GM19043 (cell line): ENCODE measurements around the gene UCK1.

ENCODE experiments used
- ATAC-seq: cut with Tn5 transposase; IDR thresholded peaks from one replicate; pipeline ENCODE4 v1.9.1; 2021; ENCODE audit warnings: low read depth; ENCODE audit not compliant: unreplicated experiment

Gene UCK1

DNA sequence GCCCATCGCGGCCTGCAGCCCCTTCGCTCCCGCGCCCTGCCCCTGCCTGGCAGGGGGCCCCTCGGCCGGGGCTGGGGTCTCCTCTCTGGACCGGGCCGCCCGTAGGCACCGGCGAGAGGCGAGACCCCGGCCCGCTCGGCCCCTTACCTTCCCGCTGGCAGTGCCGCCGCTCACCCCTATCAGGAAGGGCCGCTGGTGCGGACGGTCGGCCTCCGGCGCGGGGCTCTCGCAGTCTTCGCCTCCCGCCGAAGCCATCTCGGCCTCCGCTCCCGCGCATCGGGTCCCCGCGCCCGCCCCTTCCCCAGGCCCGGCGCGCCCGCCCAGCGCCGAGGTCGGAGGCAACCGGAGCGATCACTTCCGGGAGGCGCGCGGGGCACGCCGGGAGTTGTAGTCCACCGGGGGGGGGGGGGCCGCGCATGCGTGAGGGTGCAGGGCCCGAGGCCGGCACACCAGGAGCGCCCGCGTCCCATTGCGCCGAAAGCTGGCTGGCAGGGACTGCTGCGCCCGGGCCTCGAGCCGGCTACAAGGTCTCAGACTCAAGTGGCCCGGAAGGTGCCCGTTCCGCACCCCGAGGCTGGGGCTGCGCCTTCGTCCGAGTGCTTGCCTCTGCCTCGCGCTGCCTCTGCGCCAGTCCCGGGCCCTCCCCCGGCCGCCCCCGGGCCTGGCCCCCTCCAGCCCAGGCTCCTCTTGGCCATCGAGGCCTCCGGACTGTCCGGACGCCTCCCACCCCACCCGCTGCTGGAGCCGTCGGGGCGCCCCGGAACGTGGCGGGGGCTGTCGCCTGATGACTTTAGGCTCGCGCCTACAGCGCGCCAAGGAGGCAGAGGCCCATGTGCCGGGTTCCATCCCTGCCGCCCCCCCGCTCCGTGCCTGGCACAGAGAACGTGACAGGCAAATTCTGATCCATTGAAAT, at the start of gene UCK1:
UCK1 (minus strand) TSS at position 344 of the 913 bp plus-strand sequence; CDS start at position 255, 89 bp downstream.
- ATAC-seq: peak; percentile 73

DNA sequence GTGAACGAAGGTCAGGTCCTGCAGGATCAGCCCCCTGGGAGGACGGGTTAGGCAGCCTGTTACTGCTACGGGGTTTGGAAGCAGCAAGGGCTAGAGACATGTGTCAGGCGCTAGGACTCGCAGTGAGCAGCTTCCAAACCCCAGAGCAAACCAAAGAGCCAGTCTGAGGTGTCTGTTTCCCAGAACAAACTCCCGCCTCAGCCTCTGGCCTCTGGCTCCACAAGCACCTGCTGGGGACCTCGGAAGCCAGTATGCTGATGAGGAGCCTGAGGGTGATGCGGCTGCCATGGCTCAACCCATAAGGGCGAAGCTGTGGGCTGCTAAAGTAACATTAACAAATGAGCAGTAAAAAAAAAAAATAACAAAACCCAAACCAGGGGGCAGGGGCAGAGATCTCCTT, 49.3 kb upstream of the UCK1 start:
- ATAC-seq: no peak

DNA sequence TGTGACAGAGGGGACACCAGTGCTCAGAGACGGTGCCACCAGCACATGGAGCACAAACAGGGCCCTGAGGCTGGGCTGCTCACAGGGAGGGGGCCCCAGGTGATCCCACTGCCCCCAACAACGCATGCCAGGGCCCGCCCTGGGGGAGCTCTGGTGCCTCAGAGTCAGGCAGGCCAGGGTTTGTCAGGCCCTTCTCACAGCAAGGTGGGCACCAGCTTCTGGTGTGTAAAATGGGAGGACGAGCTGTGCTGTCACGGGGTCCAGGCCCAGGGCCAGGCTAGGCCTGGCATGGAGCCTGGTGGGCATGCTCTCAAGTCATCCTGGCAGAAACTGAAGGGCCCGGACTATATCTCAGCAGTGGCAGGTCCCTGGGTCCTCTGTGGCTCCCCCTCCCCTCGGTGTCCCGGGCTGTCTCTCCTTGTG, 48.7 kb upstream of the UCK1 start:
- ATAC-seq: no peak

DNA sequence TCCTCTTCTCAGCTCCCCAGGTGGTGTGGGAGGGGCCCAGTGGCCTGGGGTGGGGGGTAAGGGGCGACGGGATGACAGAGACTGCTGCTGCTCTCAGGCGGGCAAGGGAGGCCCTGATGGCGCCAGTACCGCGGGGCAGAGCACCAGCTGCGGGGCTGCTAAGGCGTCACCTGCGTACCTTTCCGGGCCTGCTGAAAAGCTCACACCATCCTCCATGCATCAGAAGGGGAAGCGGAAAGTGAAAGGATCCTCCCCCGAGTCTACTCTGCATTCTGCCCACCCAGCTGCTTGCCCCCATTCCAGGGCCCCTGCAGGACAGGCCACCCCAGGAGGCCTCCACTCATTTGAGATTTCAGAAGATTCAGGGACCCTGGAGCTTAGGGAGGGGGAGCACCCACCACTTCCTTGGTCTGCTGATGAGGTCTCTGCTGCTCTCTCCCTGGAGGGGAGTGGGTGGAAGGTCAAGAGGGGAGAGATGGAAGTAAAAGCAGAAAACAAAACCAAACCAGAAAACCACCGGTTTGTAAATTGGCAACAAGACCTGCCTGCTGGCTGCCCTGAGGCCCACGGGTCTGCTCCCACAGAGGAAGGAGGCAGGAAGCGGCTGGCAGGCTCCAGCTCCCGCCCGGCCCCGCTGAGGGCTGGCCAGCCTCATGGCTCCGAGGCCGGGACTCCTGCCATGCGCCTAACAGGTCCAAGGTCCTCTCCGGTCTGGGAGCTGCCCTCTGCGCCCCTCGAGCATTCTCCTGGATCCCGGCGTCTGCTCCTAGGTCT, 47.9 kb upstream of the UCK1 start:
- ATAC-seq: peak; percentile 70

DNA sequence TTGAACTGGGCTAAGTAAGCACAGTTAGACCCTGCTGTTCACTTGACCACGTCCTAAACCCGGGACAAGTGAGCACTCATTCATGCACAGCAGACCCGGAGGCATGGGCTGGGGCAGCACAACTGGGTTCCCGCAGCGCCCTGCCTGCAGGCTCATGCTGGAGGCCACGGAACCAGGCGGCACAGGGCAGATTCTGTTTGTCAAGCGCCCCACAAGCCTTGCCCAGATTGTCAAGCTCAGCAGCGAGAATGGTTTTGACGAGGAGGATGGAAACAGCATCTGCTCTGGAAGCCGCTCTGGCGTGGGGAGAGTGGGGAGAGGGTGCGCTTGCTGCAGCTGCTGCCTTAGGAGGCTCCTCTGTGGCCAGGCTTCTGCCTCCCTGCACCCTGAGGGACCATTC, 47.0 kb upstream of the UCK1 start:
- no peak for ATAC-seq

DNA sequence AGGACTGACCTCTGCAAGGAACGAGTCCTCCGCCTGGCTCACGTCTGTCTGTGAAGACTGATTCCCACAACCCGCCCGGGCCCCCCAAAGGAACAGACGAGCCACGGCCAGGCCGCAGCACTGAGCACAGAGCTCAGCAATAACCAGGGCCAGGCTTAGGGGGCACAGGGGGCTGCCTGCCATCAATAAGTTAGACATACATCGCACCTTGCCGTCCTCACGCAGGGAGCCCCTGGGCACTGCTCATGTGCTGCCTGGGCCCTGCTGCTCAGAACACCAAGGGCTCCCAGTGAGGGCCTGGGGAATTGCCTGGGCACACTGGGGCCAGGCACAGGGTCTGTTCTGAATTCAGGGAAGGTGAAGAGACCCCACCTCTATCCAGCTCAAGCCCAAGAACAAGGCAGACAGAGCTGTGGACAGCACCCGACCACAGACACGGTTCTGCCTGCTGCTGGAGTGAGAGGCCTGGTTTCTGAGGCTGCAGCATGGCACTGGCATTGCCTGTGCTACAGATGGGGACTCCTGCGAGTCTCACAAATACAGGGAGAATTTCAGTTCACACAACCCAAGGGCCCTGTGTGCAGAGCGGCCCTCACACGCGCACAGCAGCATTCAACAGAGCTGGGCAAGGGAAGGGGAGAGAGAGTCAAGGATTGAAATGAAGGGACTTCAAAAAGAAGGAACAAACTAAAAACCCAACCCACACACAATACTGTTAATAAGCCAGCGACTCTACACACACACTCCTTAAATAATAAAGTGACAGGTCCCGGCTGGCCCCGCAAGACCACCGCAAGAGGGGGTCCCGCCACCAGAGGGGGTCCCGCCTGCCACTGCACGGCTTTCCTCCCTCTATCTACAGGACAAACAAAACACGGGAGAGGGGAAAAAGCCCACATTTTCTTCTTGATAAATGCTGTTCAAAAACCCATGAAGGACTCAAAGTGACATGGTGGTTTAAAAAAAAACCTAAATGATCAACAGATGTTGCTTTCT, 46.2 kb upstream of the UCK1 start:
- ATAC-seq: no peak

DNA sequence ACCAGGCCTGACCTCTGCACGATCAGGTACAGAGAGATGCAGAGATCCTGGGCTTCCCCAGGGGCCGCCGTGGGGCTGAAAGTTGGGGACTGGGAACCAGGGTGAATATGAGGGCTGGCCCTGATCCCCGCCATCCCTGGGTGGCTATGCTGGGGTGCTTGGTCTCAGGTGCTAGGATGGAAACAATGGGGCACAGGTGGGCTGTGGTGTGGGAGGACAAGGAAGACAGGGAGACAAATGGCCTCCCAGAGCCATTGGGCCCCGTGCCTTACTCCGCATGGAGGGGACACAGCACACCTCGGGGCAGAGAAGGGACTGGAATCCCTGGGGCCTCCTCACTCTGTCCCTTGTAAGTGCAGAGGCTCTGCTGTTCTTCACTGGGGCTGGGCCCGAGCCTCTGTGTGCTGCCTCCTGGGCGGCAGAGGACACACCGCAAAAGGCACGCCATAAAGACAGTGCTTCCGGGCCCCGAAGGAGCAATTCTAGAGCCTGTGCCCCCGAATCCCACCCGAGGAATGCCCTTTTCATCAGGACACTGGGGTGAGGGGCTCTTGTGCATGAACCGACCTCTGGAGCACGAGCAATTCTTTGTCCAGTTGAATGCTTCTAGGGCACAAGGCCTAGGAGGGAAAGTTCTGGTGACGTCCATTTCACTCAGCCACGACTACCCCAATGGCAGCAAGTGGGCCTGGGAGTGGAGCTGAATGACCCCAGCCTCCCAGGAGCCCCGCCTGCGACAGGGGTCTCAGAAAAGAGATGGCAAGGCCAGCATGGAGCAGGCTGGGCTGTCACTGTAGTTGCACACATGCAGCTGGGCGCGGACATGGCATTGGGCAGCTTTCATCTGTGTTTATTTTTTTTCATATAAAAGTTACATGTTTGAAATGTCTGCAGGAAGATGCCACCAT, 45.1 kb upstream of the UCK1 start:
- no peak for ATAC-seq

DNA sequence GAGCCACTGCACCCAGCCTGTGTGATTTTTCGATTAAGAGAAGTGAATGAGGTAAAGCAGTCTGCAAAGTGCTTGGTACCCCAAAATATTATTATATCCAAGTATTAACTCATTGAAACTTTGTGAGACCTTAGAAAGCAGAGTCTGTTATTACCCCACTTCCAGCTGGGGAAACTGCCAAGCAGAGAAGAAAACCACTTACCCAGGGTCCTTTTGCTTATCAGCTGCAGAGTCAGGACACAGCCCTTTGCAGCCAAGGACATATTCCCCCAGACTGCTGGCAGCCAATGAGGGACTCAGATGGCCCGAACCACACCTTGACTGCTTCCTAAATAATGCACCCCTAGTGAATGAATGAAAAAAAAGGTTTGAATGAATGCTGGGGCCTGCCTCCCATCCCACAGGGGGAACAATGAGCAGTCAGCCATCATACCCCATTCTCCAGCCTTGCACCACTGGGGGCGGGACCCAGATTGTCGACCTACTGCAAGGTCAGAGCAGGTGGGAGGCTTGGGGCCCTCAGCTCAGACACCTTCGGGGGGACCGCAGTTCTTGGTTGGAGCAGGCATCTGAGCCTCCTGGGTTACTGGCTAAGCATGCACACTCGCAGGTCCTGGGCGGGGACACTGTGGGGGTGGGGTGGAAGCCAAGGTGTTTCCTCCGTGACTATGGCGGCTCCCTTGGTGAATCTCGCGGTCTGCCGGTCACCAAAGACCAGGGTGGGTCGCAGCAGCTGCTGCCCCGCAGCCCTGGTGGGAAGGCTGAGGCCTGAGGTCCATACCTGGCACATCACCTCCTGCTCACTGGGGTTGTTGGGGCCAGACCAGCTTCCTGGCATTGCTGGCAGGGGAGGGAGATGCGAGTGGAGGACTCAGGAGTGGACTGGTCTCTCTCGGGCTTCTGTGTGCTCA, 43.9 kb upstream of the UCK1 start:
- no peak for ATAC-seq

DNA sequence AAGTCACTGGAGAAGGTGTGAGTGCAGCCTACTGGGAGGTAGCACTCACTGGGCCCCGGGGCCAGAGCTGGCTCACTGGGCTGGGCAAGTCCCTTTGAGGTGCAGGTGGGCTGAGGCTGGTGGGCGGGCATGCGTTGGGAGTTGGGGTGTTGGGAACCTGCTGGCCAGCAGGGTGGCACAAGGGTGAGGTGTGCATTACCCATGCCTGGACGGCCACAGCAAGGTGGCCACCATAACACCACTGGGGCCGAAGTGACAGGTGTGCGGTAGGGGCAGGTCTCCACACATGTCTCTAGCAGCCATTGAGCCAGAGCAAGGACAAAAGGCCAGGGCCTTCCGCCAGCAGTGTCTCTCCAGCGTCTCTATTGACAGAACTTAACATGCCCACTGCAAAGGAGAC, 36.8 kb upstream of the UCK1 start:
- ATAC-seq: no peak

DNA sequence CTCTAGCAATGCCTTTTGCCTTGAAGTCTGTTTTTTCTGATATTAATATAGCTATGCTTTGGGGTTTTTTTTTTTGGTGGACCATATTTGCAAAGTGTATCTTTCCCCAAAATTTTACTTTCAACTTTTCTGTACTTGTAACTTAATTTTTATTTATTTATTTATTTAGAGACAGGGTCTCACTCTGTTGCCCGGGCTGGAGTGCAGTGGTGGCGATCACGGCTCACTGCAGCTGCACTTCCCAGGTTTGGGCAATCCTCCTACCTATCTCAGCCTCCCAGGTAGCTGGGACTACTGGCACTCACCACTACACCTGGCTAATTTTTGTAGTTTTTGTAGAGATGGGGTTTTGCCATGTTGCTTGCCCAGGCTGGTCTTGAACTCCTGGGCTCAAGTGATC, 35.1 kb upstream of the UCK1 start:
- ATAC-seq: no peak

DNA sequence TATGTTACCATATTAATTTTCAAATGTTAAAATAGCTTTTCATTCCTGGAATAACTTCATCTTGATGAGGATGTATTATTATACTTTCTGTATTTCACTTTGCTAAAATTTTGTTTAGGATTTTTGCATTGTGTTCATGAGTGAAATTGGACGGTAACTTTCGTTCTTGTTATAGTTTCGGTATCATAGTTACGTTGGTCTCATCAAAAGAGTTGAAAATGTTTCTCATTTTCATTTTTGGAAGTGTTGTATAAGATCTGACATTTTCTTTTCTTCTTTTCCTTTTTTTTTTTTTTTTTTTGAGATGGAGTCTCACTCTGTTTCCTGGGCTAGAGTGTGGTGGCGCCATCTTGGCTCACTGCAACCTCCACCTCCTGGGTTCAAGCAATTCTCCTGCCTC, 34.3 kb upstream of the UCK1 start:
- ATAC-seq: no peak

DNA sequence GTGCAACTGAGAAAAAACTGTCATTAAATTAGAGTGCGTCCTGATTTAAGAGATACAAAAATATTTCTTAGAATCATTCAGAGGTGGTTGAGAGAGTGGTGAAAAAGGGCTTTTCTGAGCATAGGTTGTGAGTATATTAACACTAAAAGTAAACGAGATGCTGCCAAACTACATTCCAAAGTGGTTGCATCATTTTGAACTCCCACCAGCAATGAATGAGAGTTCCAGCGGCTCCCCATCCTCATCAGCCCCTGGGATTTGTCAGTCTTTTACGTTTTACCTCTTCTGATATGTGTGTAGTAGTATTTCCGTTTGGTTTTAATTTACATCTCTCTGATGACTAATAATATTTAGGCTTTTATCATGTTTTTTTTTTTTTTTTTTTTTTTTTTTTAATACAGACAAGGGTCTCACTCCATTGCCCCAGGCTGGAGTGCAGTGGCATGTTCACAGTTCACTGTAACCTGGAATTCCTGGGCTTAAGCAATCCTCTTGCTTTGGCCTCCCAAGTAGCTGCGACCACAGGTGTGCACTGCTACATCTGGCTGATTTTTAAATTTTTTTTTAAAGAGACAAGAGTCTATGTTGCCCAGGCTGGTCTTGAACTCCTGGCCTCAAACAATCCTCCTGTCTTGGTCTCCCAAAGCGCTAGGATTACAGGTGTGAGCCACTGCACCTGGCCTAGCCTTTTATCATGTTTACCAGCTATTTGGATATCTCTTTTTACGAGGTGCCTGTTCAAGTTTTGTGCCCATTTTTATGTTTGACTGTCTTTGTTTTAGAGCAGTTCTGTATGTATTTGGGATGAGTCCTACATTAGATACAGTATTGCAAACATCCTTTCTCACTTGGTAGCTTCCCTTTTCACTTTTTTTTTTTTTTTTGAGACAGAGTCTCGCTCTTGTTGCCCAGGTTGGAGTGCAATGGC, 31.2 kb upstream of the UCK1 start:
- ATAC-seq: no peak

DNA sequence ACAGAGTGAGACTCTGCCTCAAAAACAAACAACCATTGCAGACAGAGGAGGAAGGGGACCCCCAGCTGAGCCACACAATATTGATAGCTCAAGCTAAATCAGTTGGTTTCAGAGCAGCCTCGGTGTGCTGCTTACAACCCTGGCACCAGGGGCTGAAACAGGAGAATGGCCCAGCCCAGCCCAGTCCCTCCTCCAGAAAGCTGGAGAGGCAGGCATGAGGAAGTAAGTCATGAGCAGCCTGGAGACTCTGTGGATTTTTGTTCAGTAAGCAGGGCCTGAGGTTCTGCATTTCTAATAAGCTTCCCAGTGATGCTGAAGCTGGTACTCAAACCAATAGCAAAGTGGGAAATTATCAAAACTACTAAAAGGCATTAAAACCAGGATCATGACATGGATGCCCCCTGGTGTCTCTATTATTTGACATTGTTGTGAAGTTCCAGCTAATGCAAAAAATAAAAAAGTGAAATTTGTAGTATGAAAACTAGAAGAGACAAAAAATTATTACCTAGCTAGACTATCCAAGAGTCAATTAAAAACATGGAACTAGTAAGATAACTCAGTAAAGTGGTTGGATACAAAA, 28.4 kb upstream of the UCK1 start:
- ATAC-seq: no peak

DNA sequence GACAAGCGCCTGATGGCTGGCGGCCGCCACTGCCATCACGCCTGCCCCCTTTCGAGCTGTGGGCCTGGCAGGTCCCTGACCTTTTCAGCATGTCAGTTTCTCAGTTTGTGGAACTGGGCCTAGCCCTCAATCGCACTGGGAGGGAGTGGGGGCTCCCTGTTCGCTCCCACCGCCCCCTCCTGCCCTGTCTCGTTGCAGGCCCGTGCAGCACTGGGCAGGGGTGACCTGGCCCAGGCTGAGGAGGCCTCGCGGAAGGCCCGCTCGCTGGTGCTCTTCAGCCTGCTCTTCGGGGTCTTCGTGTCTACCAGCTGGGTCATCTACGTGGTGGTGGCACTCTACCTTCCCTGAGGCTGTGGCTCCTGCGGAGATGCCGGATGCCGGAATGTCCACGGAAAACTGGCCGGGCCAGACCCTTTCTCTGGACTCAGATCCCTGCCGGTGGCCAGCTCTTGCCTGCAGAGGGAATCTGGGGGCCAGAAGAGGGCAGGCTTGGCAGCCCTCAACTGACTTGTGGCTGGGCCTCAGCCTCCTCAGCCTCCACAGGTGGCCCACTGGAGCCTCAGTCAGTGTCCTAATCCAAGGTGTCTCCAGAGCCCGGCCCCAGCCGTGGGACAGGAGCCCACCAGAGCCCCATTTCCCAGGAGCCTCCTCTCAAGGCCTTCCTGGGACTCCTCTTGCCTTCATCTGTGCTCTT, 26.9 kb upstream of the UCK1 start:
- ATAC-seq: no peak

DNA sequence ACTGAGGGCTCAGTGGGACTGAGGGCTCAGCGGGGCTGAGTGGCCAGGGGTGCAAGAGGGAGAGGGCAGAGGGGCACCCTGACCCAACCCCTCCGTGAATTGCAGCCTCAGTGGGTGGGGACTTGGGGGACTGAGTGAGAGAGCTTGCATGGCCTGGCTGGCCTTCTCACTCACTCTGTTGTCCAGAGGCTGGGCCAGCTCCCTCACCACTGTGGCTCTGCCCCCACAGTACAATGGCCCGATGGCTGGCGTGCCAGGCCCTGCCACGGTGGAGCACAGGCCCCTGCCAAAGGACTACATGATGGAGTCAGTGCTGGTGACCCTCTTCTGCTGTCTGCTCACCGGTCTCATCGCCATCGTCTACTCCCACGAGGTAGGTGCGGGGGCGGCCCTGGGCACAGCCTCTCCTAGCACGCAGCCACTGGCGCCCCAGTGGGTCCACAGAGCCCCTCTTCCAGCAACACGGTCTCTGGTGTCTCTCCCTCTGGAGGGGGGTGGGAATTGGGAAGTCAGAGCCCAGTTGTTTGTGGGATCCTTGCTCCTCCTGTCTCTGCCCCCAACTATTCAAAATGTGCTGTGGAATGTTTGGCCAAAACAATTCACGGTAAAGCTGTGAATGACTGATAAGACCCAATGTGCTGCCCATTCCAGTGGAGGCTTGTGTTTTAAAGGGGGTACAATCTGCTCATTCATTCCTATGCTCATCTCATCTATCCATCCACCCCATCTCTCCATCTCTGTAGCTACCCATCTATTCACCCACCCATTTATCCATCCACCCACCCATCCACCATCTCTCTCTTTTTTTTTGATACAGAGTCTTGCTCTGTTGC, 25.0 kb upstream of the UCK1 start:
- no peak for ATAC-seq
